Activated naive CD8-positive, alpha-beta T cell treated with anti-CD3 and anti-CD28 coated beads, Interleukin-2, amount 10 ng/mL, durations not matched to agents 7 days and 5 days (primary cell): ENCODE data around the gene DAGLA. TPM values are rescaled to one million over a fixed set of nuclear protein-coding genes. Genes with fewer than 3 reads are reported as not detected.
"Not testable (repeated sequence)": the region's sequence is repeated elsewhere in the genome, so short reads cannot be mapped to it uniquely, and the experiment has no call there.

ENCODE experiments used
- ATAC-seq: fragments of 150-1000 bp; cut with Tn5 transposase; one replicate; pipeline ENCODE4 v1.10.0; 2021; ENCODE audit warnings: low read depth, moderate library complexity
- POLR2A ChIA-PET: fragments of 350-600 bp; sonication (Branson Sonifier 250); formaldehyde crosslinking; loops from one replicate; lab custom pipeline; 2021; ENCODE audit warnings: antibody characterized with exemption; lab: Charles Lee
- DNase-seq: peaks from one replicate; pipeline ENCODE4 v3.0.0; 2021
- H3K27ac Mint-ChIP-seq: one replicate; pipeline ENCODE4 v1.8.0; 2022; ENCODE audit warnings: mild to moderate bottlenecking, mixed read lengths
- H3K27me3 Mint-ChIP-seq: one replicate; pipeline ENCODE4 v1.8.0; 2022; ENCODE audit warnings: mild to moderate bottlenecking, moderate library complexity, mixed read lengths
- H3K36me3 Mint-ChIP-seq: one replicate; pipeline ENCODE4 v1.8.0; 2021; ENCODE audit warnings: mild to moderate bottlenecking, mixed read lengths
- H3K4me1 Mint-ChIP-seq: one replicate; pipeline ENCODE4 v1.8.0; 2021; ENCODE audit warnings: mixed read lengths
- H3K4me3 Mint-ChIP-seq: one replicate; pipeline ENCODE4 v1.8.0; 2022; ENCODE audit warnings: mild to moderate bottlenecking, moderate library complexity, mixed read lengths
- H3K9me3 Mint-ChIP-seq: one replicate; pipeline ENCODE4 v1.8.0; 2021; ENCODE audit warnings: mixed read lengths
- total RNA-seq, 2 experiments: library from RNA; stranded (reverse); gene quantifications; one replicate each; pipeline ENCODE4 v1.2.3, GENCODE V29; 2021

The DAGLA gene
- total RNA-seq, 2 experiments from 2014 or later: 0.08 to 0.14 TPM

DNA sequence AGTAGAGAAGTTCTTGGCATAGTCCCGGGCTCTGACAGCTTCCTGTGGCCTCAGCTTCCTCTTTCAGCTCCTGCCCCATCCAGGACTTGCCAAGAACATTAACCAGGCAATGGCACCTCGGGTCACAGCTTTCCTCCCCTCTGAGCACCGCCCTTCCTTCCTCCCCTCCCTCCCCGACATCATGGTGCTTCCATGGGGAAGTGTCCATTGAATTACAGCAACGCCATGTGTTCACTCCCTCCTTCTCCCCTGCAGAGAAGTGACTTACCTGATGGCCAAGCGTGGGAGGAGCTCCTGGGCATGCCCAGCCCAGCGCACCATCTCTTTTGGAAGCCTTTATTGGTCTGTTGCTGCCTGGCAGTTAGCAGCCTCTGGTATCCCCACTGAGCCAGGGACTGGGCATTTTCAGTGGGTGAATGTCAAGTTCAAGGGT is 25.8 kb upstream of the DAGLA start:
- no peak for DNase-seq
- Mint-ChIP-seq H3K36me3 (no peaks in the 10 kb centered on the region), H3K4me1 (no peaks in the 10 kb centered on the region), H3K9me3 (no peaks in the 10 kb centered on the region), H3K4me3 (no peak overlapping the region), H3K27me3 (peaks cover 21% of the 10 kb centered on the region), H3K27ac (no peak overlapping the region)
- POLR2A ChIA-PET: no interaction called here
- no peak for ATAC-seq

DNA sequence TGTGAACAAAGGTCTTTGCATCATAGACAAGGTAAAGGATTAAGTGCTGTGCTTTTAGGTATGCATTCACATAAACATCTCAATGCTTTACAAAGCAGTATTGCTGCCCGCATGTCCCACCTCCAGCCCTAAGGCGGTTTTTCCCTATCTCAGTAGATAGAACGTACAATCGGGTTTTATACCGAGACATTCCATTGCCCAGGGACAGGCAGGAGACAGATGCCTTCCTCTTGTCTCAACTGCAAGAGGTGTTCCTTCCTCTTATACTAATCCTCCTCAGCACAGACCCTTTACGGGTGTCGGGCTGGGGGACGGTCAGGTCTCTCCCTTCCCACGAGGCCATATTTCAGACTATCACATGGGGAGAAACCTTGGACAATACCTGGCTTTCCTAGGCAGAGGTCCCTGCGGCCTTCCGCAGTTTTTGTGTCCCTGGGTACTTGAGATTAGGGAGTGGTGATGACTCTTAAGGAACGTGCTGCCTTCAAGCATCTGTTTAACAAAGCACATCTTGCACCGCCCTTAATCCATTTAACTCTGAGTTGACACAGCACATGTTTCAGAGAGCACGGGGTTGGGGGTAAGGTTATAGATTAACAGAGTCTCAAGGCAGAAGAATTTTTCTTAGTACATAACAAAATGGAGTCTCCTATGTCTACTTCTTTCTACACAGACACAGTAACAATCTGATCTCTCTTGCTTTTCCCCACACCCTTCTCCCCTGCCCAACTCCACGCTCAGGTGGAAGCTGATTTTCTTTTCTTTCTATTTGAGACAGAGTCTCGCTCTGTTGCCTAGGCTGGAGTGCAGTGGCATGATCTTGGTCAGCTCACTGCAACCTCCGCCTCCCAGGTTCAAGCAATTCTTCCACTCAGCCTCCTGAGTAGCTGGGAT is 24.7 kb upstream of the DAGLA start:
- H3K36me3 Mint-ChIP-seq, H3K4me3 Mint-ChIP-seq, DNase-seq, POLR2A ChIA-PET, H3K4me1 Mint-ChIP-seq, ATAC-seq, H3K9me3 Mint-ChIP-seq, H3K27ac Mint-ChIP-seq: not testable (repeated sequence)
- H3K27me3 Mint-ChIP-seq: peaks cover 21% of the 10 kb centered on the region

GRCh38 chr11:61656347-61657077 is 23.7 kb upstream of the DAGLA start:
- H3K9me3 Mint-ChIP-seq: no peaks in the 10 kb centered on the region
- no peak overlapping the region for H3K4me3 Mint-ChIP-seq
- no peaks in the 10 kb centered on the region for H3K36me3 Mint-ChIP-seq
- DNase-seq: no peak
- POLR2A ChIA-PET: no interaction called here
- no peak overlapping the region for H3K27ac Mint-ChIP-seq
- H3K27me3 Mint-ChIP-seq: peaks cover 21% of the 10 kb centered on the region
- no peaks in the 10 kb centered on the region for H3K4me1 Mint-ChIP-seq
- no peak for ATAC-seq

DNA sequence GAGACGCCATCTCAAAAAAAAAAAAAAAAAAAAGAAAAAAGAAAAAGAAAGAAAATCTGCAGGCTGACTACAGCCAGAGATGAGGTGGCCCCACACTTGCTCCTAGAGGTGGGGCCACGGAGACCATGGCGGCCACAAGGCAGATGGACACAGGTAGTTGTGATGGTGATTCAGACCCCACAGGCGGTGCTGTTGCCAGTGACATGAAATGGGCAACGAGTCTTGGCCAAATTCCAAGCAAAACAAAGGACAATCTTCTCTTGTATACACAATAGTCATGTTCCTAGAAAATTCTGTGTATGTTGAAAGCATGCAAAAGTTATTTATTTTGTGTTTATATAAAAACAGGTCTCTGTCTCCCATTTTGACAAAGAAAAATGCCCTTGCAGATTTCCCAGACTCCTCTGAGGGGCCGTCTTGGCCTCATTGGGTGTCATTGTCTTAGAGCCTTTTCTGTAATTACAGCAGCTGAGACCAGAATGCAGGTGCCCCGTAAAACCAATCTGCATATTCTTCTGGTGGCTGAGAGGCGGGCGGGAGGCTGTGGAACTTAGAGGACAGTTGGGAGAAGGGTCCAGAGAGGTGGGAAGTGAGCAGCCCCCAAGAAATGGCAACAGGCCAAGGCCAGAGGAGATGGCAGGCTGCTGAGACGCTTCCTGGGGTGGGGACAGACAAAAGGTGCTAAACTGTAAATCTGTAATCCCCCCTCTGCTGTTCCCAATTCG is 22.5 kb upstream of the DAGLA start:
- Mint-ChIP-seq H3K27me3 (peaks cover 21% of the 10 kb centered on the region), H3K4me1 (no peaks in the 10 kb centered on the region), H3K4me3 (no peak overlapping the region), H3K36me3 (no peaks in the 10 kb centered on the region), H3K27ac (no peak overlapping the region), H3K9me3 (no peaks in the 10 kb centered on the region)
- POLR2A ChIA-PET: no interaction called here
- no peak for DNase-seq
- no peak for ATAC-seq

DNA sequence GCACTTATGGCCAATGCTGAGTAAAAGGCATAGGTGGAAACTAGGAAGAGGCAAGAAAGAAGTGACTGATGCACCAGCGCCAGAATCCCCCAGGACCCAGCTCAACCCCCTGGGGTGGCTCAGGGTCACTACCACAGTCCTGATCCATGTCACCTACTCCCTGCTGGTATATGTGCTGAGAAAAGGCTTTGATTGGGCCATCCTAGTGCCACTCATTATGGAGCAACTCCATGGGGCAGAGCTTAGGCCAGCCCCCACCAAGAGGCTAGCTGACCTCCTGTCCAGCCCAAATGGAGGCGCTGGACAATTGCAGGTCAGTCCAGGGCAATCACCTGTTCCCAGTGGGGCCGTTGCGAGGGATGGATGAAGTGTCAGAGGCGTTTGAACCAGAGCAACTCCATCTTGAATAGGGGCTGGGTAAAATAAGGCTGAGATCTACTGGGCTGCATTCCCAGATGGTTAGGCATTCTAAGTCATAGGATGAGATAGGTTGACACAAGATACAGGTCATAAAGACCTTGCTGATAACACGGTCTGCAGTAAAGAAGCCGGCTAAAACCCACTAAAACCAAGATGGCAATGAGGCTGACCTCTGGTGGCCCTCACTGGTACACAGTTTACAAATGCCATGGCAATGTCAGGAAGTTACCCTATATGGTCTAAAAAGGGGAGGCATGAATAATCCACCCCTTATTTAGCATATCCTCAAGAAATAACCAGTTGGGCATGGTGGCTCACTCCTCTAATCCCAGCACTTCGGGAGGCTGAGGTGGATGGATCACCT is 20.6 kb upstream of the DAGLA start:
- DNase-seq (no peak), ATAC-seq (no peak)
- no peaks in the 10 kb centered on the region for H3K4me1 Mint-ChIP-seq
- peaks cover 14% of the 10 kb centered on the region for H3K27me3 Mint-ChIP-seq
- no peak overlapping the region for H3K4me3 Mint-ChIP-seq
- POLR2A ChIA-PET: no interaction called here
- H3K27ac Mint-ChIP-seq: no peak overlapping the region
- no peaks in the 10 kb centered on the region for H3K9me3 Mint-ChIP-seq
- no peaks in the 10 kb centered on the region for H3K36me3 Mint-ChIP-seq

DNA sequence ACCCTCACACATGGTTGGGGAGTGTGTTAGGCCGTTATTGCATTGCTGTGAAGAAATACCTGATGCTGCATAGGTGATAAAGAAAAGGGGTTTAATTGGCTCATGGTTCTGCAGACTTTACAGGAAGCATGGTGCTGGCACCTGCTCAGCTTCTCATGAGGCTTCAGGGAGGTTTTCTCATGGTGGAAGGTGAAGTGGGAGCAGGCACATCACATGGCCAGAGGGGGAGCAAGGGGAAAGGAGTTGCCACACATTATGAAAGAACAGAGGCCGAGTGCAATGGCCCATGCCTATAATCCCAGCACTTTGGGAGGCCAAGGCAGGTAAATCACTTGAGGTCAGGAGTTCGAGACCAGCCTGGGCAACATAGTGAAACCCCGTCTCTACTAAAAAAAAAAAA is 19.2 kb upstream of the DAGLA start:
- ATAC-seq, H3K4me3 Mint-ChIP-seq, POLR2A ChIA-PET: not testable (repeated sequence)

DNA sequence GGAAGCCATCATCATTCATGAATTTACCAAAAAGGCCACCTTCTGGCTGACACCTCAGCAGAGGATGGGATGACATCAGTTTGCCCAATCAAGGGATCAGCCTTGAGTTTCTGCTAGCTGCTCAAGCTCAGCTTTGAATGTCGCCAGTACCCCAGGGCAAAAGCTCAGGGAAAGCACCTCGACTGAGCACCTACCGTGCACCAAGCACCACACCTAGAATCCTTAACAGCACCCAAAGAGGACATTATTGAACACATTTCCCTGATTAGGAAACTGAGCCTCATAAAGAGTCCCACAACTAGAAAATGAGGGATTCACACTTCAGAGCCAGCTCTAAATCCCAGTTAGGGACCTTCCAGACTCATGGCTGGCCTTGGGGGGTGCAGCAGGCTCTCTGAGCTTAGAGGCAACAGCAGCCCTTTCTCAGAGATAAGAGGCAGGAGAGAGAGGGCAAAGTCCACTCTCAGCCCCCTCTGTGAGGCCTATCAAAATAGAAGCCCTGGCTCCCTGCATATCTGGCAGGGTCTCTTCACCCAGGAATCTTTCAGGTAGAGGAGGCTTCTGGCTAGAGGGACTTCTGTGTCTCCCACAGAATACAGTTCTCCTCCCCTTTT is 13.4 kb upstream of the DAGLA start:
- DNase-seq (no peak), ATAC-seq (no peak)
- Mint-ChIP-seq H3K27me3 (peaks cover 11% of the 10 kb centered on the region), H3K4me3 (no peak overlapping the region), H3K36me3 (no peaks in the 10 kb centered on the region), H3K4me1 (no peaks in the 10 kb centered on the region), H3K27ac (no peak overlapping the region), H3K9me3 (no peaks in the 10 kb centered on the region)
- POLR2A ChIA-PET: no interaction called here

More for the DNA sequence above, 19.2 kb upstream of the DAGLA start:
- DNase-seq, H3K27ac Mint-ChIP-seq, H3K9me3 Mint-ChIP-seq, H3K27me3 Mint-ChIP-seq, H3K36me3 Mint-ChIP-seq, H3K4me1 Mint-ChIP-seq: not testable (repeated sequence)

- no peaks in the 10 kb centered on the region for H3K4me1 Mint-ChIP-seq
- DNase-seq (no peak), ATAC-seq (no peak)
- no peaks in the 10 kb centered on the region for H3K36me3 Mint-ChIP-seq
- H3K27ac Mint-ChIP-seq: no peak overlapping the region
- H3K27me3 Mint-ChIP-seq: peaks cover 11% of the 10 kb centered on the region
- H3K4me3 Mint-ChIP-seq: no peak overlapping the region
- POLR2A ChIA-PET: no interaction called here
- no peaks in the 10 kb centered on the region for H3K9me3 Mint-ChIP-seq
These were observed 12.4 kb upstream of the DAGLA start for GRCh38 chr11:61667684-61668305.

DNA sequence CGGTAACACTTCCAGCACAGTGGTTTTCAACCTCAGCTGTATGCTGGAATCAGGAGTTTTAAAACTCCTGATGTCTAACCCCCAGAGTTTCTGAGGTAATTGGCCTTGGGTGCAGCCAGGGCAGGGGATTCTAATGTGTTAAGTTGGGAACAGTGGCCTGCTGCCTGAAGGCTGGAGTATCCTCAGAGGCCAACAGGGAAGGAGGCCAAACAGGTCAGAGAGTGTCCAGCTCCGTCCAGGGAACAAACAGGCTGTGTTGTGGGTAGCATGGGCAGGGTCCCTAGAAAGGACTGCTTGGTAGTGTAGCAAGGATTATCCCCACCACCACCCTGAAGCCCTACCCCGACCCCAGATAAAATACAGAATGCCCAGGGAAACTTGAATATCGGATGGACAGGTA is 10.8 kb upstream of the DAGLA start:
- Mint-ChIP-seq H3K27ac (no peak overlapping the region), H3K4me1 (no peaks in the 10 kb centered on the region), H3K4me3 (no peak overlapping the region), H3K9me3 (no peaks in the 10 kb centered on the region), H3K36me3 (no peaks in the 10 kb centered on the region), H3K27me3 (peaks cover 21% of the 10 kb centered on the region)
- ATAC-seq (no peak), DNase-seq (no peak)
- POLR2A ChIA-PET: no interaction called here

GRCh38 chr11:61670626-61671025 is 9.6 kb upstream of the DAGLA start:
- peaks cover 26% of the 10 kb centered on the region for H3K27me3 Mint-ChIP-seq
- ATAC-seq (no peak), DNase-seq (no peak)
- POLR2A ChIA-PET: no interaction called here
- H3K9me3 Mint-ChIP-seq: no peaks in the 10 kb centered on the region
- H3K36me3 Mint-ChIP-seq: no peaks in the 10 kb centered on the region
- no peak overlapping the region for H3K27ac Mint-ChIP-seq
- no peaks in the 10 kb centered on the region for H3K4me1 Mint-ChIP-seq
- no peak overlapping the region for H3K4me3 Mint-ChIP-seq

- DNase-seq (no peak), ATAC-seq (no peak)
- H3K9me3 Mint-ChIP-seq: no peaks in the 10 kb centered on the region
- POLR2A ChIA-PET: no interaction called here
- H3K27ac Mint-ChIP-seq: no peak overlapping the region
- H3K4me1 Mint-ChIP-seq: no peaks in the 10 kb centered on the region
- H3K4me3 Mint-ChIP-seq: no peak overlapping the region
- H3K36me3 Mint-ChIP-seq: no peaks in the 10 kb centered on the region
- peaks cover 31% of the 10 kb centered on the region for H3K27me3 Mint-ChIP-seq
These were observed 8.7 kb upstream of the DAGLA start for GRCh38 chr11:61671527-61671926.

DNA sequence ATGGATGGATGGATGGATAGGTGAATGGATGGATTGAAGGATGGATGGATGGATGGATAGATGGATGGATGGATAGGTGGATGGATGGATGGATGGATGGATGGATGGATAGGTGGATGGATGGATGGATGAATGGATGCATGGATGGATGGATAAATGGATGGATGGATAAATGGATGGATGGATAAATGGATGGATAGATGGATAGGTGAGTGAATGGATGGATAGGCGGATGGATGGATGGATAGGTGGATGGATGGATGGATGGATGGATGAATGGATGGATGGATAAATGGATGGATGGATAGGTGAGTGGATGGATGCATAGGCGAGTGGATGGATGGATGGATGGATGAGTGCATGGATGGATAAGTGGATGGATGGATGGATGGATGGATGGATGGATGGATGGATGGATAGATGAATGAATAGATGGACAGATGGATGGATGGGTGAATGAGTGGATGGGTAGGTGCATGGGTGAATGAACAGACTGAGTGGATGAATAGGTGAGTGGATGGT is 6.2 kb upstream of the DAGLA start:
- H3K4me1 Mint-ChIP-seq, H3K36me3 Mint-ChIP-seq, H3K27ac Mint-ChIP-seq, H3K4me3 Mint-ChIP-seq, DNase-seq, ATAC-seq, H3K9me3 Mint-ChIP-seq, POLR2A ChIA-PET: not testable (repeated sequence)
- peaks cover 42% of the 10 kb centered on the region for H3K27me3 Mint-ChIP-seq
